ENCODE data around the gene FRRS1.

The FRRS1 gene

DNA sequence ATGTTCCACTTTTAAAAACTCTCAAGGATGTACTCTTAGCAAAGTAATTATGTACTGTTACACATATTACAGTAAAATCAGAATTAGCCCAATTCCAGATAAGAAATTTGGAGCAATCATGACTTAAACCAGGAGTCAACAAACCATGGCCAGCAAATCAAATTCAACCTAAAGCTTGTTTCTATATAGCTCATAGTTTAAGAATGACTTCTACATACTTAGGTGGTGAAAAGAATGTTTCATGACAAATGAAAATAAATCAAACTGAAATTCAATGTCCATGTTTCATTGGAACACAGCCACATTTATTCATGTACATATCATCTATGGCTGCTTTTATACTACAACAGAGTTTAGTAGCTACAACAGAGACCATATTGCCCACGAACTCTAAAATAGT lies 35.1 kb downstream of the FRRS1 start:
- in situ Hi-C loops (cut with HindIII; ENCODE audit: low sequenced_read_pairs), result no loop called here

GRCh38 chr1:99728494-99729235 lies 37.8 kb downstream of the FRRS1 start:
- in situ Hi-C loops (cut with HindIII; ENCODE audit: low sequenced_read_pairs), result no loop called here

- in situ Hi-C loops (cut with HindIII; ENCODE audit: low sequenced_read_pairs), result no loop called here
Observed at GRCh38 chr1:99727575-99728185, 38.8 kb downstream of the FRRS1 start.

- in situ Hi-C loops (cut with HindIII; ENCODE audit: low sequenced_read_pairs), result no loop called here
Observed at GRCh38 chr1:99726818-99727217, 39.6 kb downstream of the FRRS1 start.

- in situ Hi-C loops (cut with HindIII; ENCODE audit: low sequenced_read_pairs), result no loop called here
Observed at GRCh38 chr1:99726407-99726806, 40.0 kb downstream of the FRRS1 start.

- in situ Hi-C loops (cut with HindIII; ENCODE audit: low sequenced_read_pairs), result no loop called here
Observed at GRCh38 chr1:99725996-99726395, 40.4 kb downstream of the FRRS1 start.

DNA sequence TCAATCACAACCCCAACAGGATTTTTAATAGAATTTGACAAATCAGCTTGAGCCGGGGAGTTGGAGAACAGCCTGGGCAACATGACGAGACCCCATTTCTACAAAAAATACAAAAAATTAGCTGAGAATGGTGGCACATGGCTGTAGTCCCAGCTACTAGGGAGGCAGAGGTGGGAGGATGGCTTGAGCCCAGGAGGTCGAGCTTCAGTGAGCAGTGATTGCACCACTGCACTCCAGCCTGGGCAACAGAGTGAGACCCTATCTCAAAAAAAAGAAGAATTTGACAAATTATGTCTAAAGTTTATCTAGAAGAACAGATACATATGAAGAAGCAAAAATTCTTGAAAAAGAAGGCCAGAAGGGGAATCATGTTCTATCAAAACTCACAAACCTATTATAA lies 43.2 kb downstream of the FRRS1 start:
- in situ Hi-C loops (cut with HindIII; ENCODE audit: low sequenced_read_pairs), result no loop called here

GRCh38 chr1:99717005-99717404 lies 49.4 kb downstream of the FRRS1 start:
- in situ Hi-C loops (cut with HindIII; ENCODE audit: low sequenced_read_pairs), result no loop called here

GRCh38 chr1:99713006-99713405 lies 53.4 kb downstream of the FRRS1 start:
- in situ Hi-C loops (cut with HindIII; ENCODE audit: low sequenced_read_pairs), result no loop called here

DNA sequence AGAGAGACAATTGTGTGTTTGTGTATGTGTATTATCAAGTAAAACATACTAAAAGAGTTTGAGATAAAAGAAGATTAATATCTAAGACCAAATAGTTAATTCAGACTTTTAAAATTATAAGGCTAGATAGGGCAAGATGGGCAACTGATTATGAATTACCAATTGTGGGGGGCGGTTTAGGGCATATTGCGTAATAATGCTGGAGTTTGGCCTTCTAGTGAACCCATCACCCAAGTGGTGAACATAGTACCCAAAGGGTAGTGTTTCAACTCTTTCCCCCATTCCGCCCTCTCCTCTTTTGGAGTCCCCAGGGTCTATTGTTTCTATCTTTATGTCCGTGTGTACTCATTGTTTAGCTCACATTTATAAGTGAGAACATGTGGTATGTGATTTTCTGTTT lies 55.4 kb downstream of the FRRS1 start:
- in situ Hi-C loops (cut with HindIII; ENCODE audit: low sequenced_read_pairs), result no loop called here

DNA sequence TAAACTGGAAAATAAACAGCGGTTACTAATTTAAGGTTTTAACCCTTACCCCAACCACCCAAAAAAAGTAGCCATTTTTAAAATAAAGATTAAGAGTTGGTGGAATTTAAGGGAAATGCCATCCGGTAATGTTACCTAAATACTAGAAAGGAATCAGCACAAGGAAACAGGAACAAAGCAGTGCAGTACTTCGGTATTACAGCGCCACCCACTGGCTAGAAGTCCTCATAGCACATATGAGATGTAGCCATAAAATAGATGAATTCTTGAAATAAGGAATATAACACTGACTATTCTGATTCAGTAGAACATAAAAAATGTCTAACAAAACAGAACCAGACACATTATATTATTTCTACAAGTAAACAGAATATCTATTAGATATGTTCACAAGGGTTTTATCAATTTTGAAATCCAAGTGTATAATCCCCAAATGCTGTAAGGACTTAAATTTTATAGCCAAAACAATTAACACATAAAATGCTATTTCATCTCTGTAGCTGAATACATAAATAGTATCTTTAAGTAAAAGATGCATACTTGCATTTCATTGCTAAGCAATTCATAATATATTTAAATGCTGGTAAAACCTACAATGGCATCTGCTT lies 58.8 kb downstream of the FRRS1 start:
- in situ Hi-C loops (cut with HindIII; ENCODE audit: low sequenced_read_pairs), result no loop called here

DNA sequence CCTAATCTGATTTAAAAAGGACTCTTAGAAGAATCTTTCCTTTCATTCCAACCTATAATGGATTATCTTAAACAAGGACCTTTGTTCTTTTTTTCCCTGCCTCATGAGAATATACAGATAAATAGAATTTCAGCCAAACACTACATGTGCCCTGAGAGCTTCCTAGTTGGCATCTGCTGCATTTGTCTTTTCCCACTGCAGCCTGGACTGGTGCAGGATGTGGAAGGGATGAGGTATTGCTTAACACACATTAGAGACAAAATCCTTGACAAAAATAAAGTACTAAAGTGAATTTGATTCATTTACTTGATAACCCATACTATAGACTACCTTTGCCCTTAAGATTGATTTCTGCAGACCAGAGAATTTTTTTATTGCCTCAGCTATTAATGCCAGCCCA lies 61.0 kb downstream of the FRRS1 start:
- in situ Hi-C loops (cut with HindIII; ENCODE audit: low sequenced_read_pairs), result no loop called here

- in situ Hi-C loops (cut with HindIII; ENCODE audit: low sequenced_read_pairs), result no loop called here
Observed at GRCh38 chr1:99704356-99704816, 62.0 kb downstream of the FRRS1 start.

GRCh38 chr1:99702221-99702620 lies 64.2 kb downstream of the FRRS1 start:
- in situ Hi-C loops (cut with HindIII; ENCODE audit: low sequenced_read_pairs), result no loop called here

DNA sequence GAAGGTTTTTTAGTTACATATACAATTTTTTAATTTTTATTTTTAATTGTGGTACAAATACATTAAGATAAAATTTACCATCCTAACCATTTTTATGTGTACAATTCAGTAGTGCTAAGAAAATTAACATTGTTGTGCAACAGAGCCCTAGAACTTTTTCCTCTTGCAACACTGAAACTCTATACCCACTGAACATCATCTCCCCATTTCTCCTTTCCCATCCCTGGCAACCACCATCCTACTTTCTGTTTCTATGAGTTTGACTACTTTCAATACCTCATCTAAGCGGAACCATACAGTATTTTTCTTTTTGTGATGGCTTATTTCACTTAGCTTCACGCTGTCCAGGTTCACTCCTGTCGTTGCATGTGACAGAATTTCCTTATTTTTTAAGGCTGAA lies 66.4 kb downstream of the FRRS1 start:
- in situ Hi-C loops (cut with HindIII; ENCODE audit: low sequenced_read_pairs), result no loop called here

DNA sequence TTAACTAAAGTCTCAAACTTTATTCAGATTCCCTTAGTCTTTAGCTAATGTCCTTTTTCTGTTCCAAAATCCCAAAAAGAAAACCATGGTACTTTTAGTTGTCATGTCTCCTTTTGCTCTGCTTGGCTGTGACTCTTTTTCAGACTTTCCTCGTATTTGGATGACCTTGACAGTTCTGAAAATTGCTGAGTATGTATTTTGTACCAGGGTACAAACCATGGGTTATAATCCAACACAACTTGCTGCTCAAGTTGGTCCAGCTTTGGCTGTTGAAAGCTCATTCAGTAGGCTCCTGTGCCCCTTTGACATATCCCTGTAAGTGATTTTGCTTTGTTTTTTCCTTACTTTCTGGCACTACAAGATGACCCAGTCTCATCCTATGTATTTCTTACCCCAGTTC lies 68.9 kb downstream of the FRRS1 start:
- in situ Hi-C loops (cut with HindIII; ENCODE audit: low sequenced_read_pairs), result no loop called here

- in situ Hi-C loops (cut with HindIII; ENCODE audit: low sequenced_read_pairs), result no loop called here
Observed at GRCh38 chr1:99696616-99697015, 69.8 kb downstream of the FRRS1 start.

GRCh38 chr1:99691175-99691574 lies 75.3 kb downstream of the FRRS1 start:
- in situ Hi-C loops (cut with HindIII; ENCODE audit: low sequenced_read_pairs), result no loop called here

- in situ Hi-C loops (cut with HindIII; ENCODE audit: low sequenced_read_pairs), result no loop called here
Observed at GRCh38 chr1:99685516-99686180, 80.8 kb downstream of the FRRS1 start.

DNA sequence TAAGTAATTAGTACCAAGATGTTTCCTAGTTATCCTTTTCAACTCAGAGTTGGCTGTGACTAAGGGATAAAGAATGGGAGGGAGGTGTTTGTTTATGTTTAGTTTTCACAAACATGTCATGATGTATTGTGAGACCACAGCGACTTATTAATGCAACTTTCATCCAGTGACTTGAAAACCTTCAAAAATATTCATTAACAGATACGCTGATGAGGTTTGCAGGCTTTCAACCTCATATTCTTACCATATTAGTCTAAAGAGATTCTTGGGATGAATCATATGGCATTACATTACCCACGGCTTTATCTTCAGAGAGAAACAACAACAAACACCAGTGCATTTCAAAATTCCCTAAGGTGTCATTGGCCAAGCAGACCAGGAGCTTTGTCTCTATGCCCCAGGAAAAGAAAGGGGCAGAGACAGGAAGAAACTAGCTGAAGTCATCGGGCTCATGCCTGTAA lies 84.1 kb downstream of the FRRS1 start:
- in situ Hi-C loops (cut with HindIII; ENCODE audit: low sequenced_read_pairs), result no loop called here

- in situ Hi-C loops (cut with HindIII; ENCODE audit: low sequenced_read_pairs), result no loop called here
Observed at GRCh38 chr1:99681583-99681982, 84.9 kb downstream of the FRRS1 start.

DNA sequence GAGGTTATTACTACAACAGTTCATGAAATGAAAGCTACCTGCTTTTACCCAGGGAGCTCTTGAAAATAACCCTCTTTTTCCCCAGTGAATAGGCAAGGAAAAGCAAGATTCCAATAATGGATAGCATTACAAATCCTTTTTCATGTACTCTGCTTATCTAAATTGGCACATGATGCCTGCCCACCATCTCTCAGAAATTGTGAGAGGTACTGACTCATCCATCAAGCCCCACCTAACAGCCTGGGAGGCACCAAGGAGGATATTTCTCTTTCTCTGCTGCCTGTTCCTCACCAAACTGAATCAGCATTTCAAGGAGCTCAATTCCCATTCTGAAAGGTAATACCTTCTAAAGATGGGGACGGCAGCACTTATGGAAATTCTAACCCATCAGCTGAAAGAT lies 86.2 kb downstream of the FRRS1 start:
- in situ Hi-C loops (cut with HindIII; ENCODE audit: low sequenced_read_pairs), result no loop called here

Data from DLD1 (cell line).